Suppressor macrophage treated with lipopolysaccharide for 1 hour (primary cell): ENCODE measurements around the gene NOXO1.

Source experiments
- DNase-seq, 3 donors: peaks; one replicate each; pipeline ENCODE4 v3.0.0-alpha.2; 2020 to 2022

Gene NOXO1

GRCh38 chr16:1979271-1980029 is 1.8 kb downstream of the NOXO1 start:
- peak in 2 of 3 donors; percentile 39 to 53 for DNase-seq

GRCh38 chr16:1978476-1979120 is 2.7 kb downstream of the NOXO1 start:
- no peak for DNase-seq

- DNase-seq, result no peak
Observed at GRCh38 chr16:1977875-1978268, 3.4 kb downstream of the NOXO1 start.

- no peak for DNase-seq
Observed at GRCh38 chr16:1976951-1977874, 4.1 kb downstream of the NOXO1 start.

GRCh38 chr16:1976216-1976520 is 5.1 kb downstream of the NOXO1 start:
- no peak for DNase-seq

GRCh38 chr16:1975432-1976215 is 5.6 kb downstream of the NOXO1 start:
- no peak for DNase-seq

- DNase-seq, result no peak
Observed at GRCh38 chr16:1974157-1975070, 6.9 kb downstream of the NOXO1 start.

- DNase-seq, result no peak
Observed at GRCh38 chr16:1973461-1974156, 7.7 kb downstream of the NOXO1 start.

GRCh38 chr16:1972490-1972877 is 8.8 kb downstream of the NOXO1 start:
- DNase-seq, result peak; percentile 38 to 74 (median 63)

GRCh38 chr16:1971796-1972489 is 9.3 kb downstream of the NOXO1 start, which contains the start of gene TBL3:
Gene TBL3 (plus strand): TSS chr16:1972053. CDS start chr16:1972165, 112 bp downstream.
- peak; percentile 96 to 97 (median 97) for DNase-seq

GRCh38 chr16:1968146-1968953 is 12.9 kb downstream of the NOXO1 start:
- DNase-seq, result no peak

- no peak for DNase-seq
Observed at GRCh38 chr16:1966460-1966859, 14.8 kb downstream of the NOXO1 start, which contains the start of gene RNF151. Gene RNF151 (plus strand): TSS chr16:1966856. CDS start chr16:1966882, 26 bp downstream.

GRCh38 chr16:1965396-1966001 is 15.8 kb downstream of the NOXO1 start:
- peak in 2 of 3 donors; percentile 24 to 51 for DNase-seq

GRCh38 chr16:1964506-1965395 is 16.5 kb downstream of the NOXO1 start, which contains the start of gene RPS2:
Gene RPS2 (minus strand): TSS chr16:1964826. CDS start chr16:1964625, 201 bp downstream.
- peak; percentile 100 for DNase-seq

- DNase-seq, result peak; percentile 54 to 79 (median 55)
Observed at GRCh38 chr16:1963806-1964505, 17.3 kb downstream of the NOXO1 start.
